Measurements from ENCODE around the gene SLC22A17. TPM values are rescaled to one million over a fixed set of nuclear protein-coding genes. Genes with fewer than 3 reads are reported as not detected.

SLC22A17 gene
- total and polyA plus RNA-seq, 2 of the 13 experiments (the other 11 are each of a cell fraction or from before 2014, with no cell fraction given) = 0.95 to 1.1 TPM

- peak; percentile 63; the same call in 1 of the 2 replicates for TF ChIP-seq ZNF710 (CRISPR knock-in tag; IDR thresholded peaks at IDR 0.05; ENCODE audit: borderline replicate concordance)
- peak; percentile 97; the same call in 1 of the 2 replicates for TF ChIP-seq KIAA2018 (CRISPR knock-in tag; IDR thresholded peaks at IDR 0.05; ENCODE audit: borderline replicate concordance)
- TF ChIP-seq NFE2 (CRISPR knock-in tag; IDR thresholded peaks at IDR 0.05) = no peak
- peak; percentile 98 for TF ChIP-seq HNF4G (IDR thresholded peaks at IDR 0.05; ENCODE audit: borderline replicate concordance, low read depth, low read length)
- peak; percentile 99 for TF ChIP-seq HNF4G (CRISPR knock-in tag; IDR thresholded peaks at IDR 0.05; ENCODE audit: borderline replicate concordance, low read depth)
- TF ChIP-seq MEIS1 (CRISPR knock-in tag; IDR thresholded peaks at IDR 0.05; ENCODE audit: borderline replicate concordance) = peak; percentile 100
- TF ChIP-seq ZNF513 (CRISPR knock-in tag; conservative IDR thresholded peaks at IDR 0.05) = peak; percentile 50; the same call in 1 of the 2 replicates
- peak; percentile 57; the same call in 1 of the 2 replicates for TF ChIP-seq IRX3 (CRISPR knock-in tag; IDR thresholded peaks at IDR 0.05; ENCODE audit: borderline replicate concordance, low read depth)
- TF ChIP-seq ZNF562 (CRISPR knock-in tag; IDR thresholded peaks at IDR 0.05; ENCODE audit: borderline replicate concordance) = no peak
- no peak for TF ChIP-seq ZNF282 (IDR thresholded peaks at IDR 0.05; ENCODE audit: partially characterized antibody)
- TF ChIP-seq ZNF101 (CRISPR knock-in tag; IDR thresholded peaks at IDR 0.05; ENCODE audit: borderline replicate concordance, low read depth) = no peak; the same call in 1 of the 2 replicates
- peak; percentile 99 for TF ChIP-seq REPIN1 (CRISPR knock-in tag; IDR thresholded peaks at IDR 0.05; ENCODE audit: borderline replicate concordance, low read depth)
Measured at GRCh38 chr14:23320584-23321571, 31.8 kb downstream of the SLC22A17 start, which contains the start of gene PABPN1 (continued).
